GM23338 (cell line): ENCODE results near the gene APOL1.

Source experiments
- CTCF ChIP-seq, 2 experiments: fragments of 200-600 bp in 1 of 2; sonication (generic) in 1 of 2; conservative IDR thresholded peaks; 2 replicates each; pipeline versions ENCODE4 v1.5.1 to v1.6.1; 2016 to 2017; ENCODE audit warnings: antibody characterized with exemption in 2 of 2, low read depth in 2 of 2, mild to moderate bottlenecking in 2 of 2, moderate library complexity in 1 of 2
- EZH2 ChIP-seq: fragments of 200-600 bp; sonication (generic); IDR thresholded peaks from one replicate; pipeline ENCODE4 v1.8.0; 2017; ENCODE audit warnings: antibody characterized with exemption, mild to moderate bottlenecking, low read depth; ENCODE audit not compliant: unreplicated experiment
- EZH2phosphoT487 ChIP-seq: fragments of 200-600 bp; sonication (generic); IDR thresholded peaks from one replicate; pipeline ENCODE4 v1.8.1; 2018; ENCODE audit warnings: antibody characterized with exemption; ENCODE audit not compliant: unreplicated experiment
- POLR2AphosphoS5 ChIP-seq: IDR thresholded peaks from 2 replicates; pipeline ENCODE4 v1.6.1; 2016; ENCODE audit warnings: antibody characterized with exemption, low read depth
- REST ChIP-seq: IDR thresholded peaks from one replicate; pipeline ENCODE4 v1.6.1; 2018; ENCODE audit warnings: antibody characterized with exemption; ENCODE audit not compliant: unreplicated experiment

GRCh38 chr22:36267896-36268485 lies 15.1 kb downstream of the APOL1 start:
- TF ChIP-seq CTCF (conservative IDR thresholded peaks at IDR 0.05; ENCODE audit: low read depth in 2 of 2) = no peak
- TF ChIP-seq POLR2AphosphoS5 = no peak
- no peak for TF ChIP-seq EZH2
- TF ChIP-seq EZH2phosphoT487 = no peak
- no peak for TF ChIP-seq REST
